Fibroblast of lung (primary cell): ENCODE measurements around the gene KRT85.

ENCODE experiments used
- CTCF ChIP-seq, 2 donors: IDR thresholded peaks in 1 of 2; conservative IDR thresholded peaks in 1 of 2; 1 replicate in 1 of 2; 2 replicates in 1 of 2; pipeline ENCODE4 v1.5.1; 2011 to 2012; ENCODE audit warnings: low read length in 2 of 2, control low read depth in 1 of 2, inconsistent platforms in 1 of 2, low read depth in 1 of 2, mild to moderate bottlenecking in 1 of 2
- EZH2 ChIP-seq: IDR thresholded peaks from 2 replicates; pipeline ENCODE4 v1.5.1; 2012; ENCODE audit warnings: low read length, control low read depth, mild to moderate bottlenecking; ENCODE audit errors: missing control alignments

DNA sequence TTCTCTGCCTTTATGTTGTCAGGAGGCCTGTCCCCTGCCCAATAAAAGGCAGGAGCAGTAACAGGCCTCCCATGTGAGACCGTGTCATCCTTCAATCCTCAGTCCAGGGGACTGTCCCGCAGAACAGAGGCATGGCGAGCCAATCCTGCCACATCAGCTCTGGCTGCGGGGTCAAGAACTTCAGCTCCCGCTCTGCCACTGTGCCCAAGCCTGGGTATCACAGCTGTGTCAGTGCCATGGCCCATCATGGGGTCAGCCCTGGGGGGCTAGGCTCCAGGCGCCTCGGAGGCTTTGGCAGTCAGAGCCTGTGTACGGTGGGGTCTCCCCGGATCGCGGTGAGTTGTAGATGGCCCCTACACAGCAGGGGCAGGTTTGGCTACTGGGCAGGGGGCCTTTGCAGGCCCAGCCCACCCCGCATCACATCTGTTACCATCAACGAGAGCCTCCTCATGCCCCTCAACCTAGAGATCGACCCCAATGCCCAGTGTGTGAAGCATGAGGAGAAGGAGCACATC, 26.2 kb downstream of the KRT85 start:
- TF ChIP-seq CTCF (conservative IDR thresholded peaks at IDR 0.05 in 1 of 2, IDR thresholded peaks at IDR 0.05 in 1 of 2; ENCODE audit: low read depth in 1 of 2, low read length in 2 of 2) (no peak), EZH2 (no peak)
